Testis (tissue), 3 donors: ENCODE results near the gene RAX. TPM values are rescaled to one million over a fixed set of nuclear protein-coding genes. Genes with fewer than 3 reads are reported as not detected.

Source experiments
- DNase-seq: peaks from one replicate; pipeline ENCODE4 v3.0.0-alpha.2; 2019
- H3K27ac ChIP-seq, 2 donors: fragments of 200-600 bp; sonication (generic); one replicate each; pipeline ENCODE4 v1.5.1; 2019
- H3K27me3 ChIP-seq: fragments of 200-600 bp; sonication (generic); one replicate; pipeline ENCODE4 v1.5.1; 2019
- H3K36me3 ChIP-seq: fragments of 200-600 bp; sonication (generic); one replicate; pipeline ENCODE4 v1.5.1; 2017; ENCODE audit warnings: low read depth; ENCODE audit errors: missing control alignments
- H3K4me1 ChIP-seq: fragments of 200-600 bp; sonication (generic); one replicate; pipeline ENCODE4 v1.5.1; 2019
- H3K4me3 ChIP-seq, 2 donors: fragments of 200-600 bp; sonication (generic); one replicate each; pipeline ENCODE4 v1.5.1; 2017 to 2019
- H3K9me3 ChIP-seq: fragments of 200-600 bp; sonication (generic); one replicate; pipeline ENCODE4 v1.5.1; 2017
- POLR2A ChIP-seq: fragments of 450-650 bp; IDR thresholded peaks from one replicate; pipeline ENCODE4 v1.6.1; 2017; ENCODE audit warnings: antibody characterized with exemption, mild to moderate bottlenecking, moderate library complexity
- WGBS, 2 donors: methylation state at CpG; one replicate each; pipeline ENCODE4 v1.1.5; 2018; 5-methylcytosine and 5-hydroxymethylcytosine counted together
- intact Hi-C: fragments of 100-400 bp; cut with DNase I; formaldehyde crosslinking; loops from one replicate; pipeline ENCODE4 v1.15.1; 2023; ENCODE audit warnings: low total_unique reads
- polyA plus RNA-seq: library from polyadenylated mRNA; stranded (reverse); fragments of 350-450 nt; fragmentation: Illumina TruSeq; extraction: RNeasy Lipid Tissue Mini Kit (QIAGEN cat#74804); gene quantifications from one replicate; pipeline ENCODE4 v1.2.3, GENCODE V29; 2014; ENCODE audit warnings: low read depth, low replicate concordance; ENCODE audit not compliant: insufficient read depth
- total RNA-seq, 2 donors: library from RNA; depleted of rRNA; stranded (reverse); fragments of >200 nt; gene quantifications; one replicate each; pipeline ENCODE4 v1.2.3, GENCODE V29; 2016
- TF ChIP-seq, protein P1 (sequence below), 3 experiments: fragments of 450-650 bp in 2 of 3; fragments of 200-600 bp in 1 of 3; sonication (generic) in 1 of 3; IDR thresholded peaks; one replicate each; pipeline ENCODE4 v1.5.1; 2016 to 2019; ENCODE audit warnings: antibody characterized with exemption in 3 of 3, mild to moderate bottlenecking in 2 of 3, moderate library complexity in 1 of 3

Gene RAX
- total and polyA plus RNA-seq, 3 donors from 2014 or later, result not detected

DNA sequence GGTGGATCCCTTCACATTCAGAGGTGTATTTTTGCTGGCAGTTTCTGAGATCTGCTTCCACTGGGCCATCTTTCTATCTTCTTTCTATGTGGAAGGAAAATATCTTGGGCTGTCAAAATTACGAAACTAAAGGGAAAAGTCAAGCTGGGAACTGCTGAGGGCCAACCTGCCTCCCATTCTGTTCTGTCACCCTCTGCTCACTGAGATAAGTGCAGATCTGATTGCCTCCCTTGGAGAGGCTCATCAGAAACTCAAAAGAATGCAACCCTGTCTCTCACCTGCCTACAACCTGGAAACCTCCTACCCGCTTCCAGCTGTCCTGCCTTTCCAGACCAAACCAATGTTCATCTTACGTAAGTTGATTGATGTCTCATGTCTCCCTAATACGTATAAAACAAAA is 26.5 kb downstream of the RAX start:
- intact Hi-C loops, result no loop called here
- H3K4me1 ChIP-seq, result no peaks in the 10 kb centered on the region
- no peaks in the 10 kb centered on the region for H3K36me3 ChIP-seq
- no peaks in the 10 kb centered on the region for H3K27me3 ChIP-seq
- no peak for DNase-seq
- no peak overlapping the region for H3K4me3 ChIP-seq
- no peaks in the 10 kb centered on the region for H3K9me3 ChIP-seq
- H3K27ac ChIP-seq, result no peak overlapping the region
- TF ChIP-seq, protein P1, sequence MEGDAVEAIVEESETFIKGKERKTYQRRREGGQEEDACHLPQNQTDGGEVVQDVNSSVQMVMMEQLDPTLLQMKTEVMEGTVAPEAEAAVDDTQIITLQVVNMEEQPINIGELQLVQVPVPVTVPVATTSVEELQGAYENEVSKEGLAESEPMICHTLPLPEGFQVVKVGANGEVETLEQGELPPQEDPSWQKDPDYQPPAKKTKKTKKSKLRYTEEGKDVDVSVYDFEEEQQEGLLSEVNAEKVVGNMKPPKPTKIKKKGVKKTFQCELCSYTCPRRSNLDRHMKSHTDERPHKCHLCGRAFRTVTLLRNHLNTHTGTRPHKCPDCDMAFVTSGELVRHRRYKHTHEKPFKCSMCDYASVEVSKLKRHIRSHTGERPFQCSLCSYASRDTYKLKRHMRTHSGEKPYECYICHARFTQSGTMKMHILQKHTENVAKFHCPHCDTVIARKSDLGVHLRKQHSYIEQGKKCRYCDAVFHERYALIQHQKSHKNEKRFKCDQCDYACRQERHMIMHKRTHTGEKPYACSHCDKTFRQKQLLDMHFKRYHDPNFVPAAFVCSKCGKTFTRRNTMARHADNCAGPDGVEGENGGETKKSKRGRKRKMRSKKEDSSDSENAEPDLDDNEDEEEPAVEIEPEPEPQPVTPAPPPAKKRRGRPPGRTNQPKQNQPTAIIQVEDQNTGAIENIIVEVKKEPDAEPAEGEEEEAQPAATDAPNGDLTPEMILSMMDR (IDR thresholded peaks at IDR 0.05), result no peak
- no peak for TF ChIP-seq POLR2A
- WGBS, 2 donors, result 62 to 67% methylated on average over 4 of the region's 4 CpGs

DNA sequence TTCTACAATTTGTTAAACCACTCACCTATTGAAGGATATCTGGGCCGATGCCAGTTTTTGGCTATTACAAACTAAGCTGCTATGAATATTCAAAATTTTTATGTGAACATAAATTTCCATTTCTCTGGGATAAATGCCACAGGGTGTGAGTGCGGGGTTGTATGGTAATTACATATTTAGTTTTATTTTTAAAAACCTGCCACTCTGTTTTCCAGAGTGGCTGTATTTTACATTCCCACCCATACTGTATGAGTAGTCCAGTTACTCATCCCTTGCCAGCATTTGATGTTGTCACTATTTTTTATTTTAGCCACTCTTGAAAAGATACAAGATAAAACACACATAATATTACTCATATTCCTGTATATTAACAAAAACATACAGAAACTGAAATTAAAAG is 30.3 kb downstream of the RAX start:
- H3K4me1 ChIP-seq, result no peaks in the 10 kb centered on the region
- no peak for DNase-seq
- WGBS, 2 donors, result 96 to 100% methylated on average over 2 of the region's 2 CpGs
- no peak overlapping the region for H3K27ac ChIP-seq
- H3K9me3 ChIP-seq, result no peaks in the 10 kb centered on the region
- H3K36me3 ChIP-seq, result no peaks in the 10 kb centered on the region
- no peaks in the 10 kb centered on the region for H3K27me3 ChIP-seq
- intact Hi-C loops, result no loop called here
- H3K4me3 ChIP-seq, result no peak overlapping the region
- no peak for TF ChIP-seq POLR2A
- TF ChIP-seq, protein P1 (IDR thresholded peaks at IDR 0.05), result no peak

DNA sequence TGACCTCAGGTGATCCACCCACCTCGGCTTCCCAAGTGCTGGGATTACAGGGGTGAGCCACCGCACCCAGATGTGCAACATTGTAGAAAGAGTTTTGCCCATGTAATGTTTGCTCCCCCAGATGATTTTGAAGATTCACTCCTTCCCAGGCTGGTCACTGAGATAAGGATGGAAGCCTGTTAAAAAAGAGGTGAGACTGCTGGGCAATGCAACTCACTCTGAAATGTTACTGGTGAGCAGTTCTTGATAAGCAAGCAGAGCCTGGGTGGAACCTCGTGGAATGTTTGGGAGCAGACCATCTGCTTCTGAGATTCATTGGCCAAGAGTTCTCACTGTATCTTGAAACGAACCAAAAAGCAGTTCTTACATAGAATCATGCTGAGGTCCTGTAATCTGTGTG is 33.6 kb downstream of the RAX start:
- no peaks in the 10 kb centered on the region for H3K4me1 ChIP-seq
- no peaks in the 10 kb centered on the region for H3K27me3 ChIP-seq
- TF ChIP-seq, protein P1 (IDR thresholded peaks at IDR 0.05), result no peak
- no peak for TF ChIP-seq POLR2A
- 49 to 60% methylated on average over 4 of the region's 4 CpGs for WGBS, 2 donors
- DNase-seq, result no peak
- H3K9me3 ChIP-seq, result no peaks in the 10 kb centered on the region
- H3K36me3 ChIP-seq, result no peaks in the 10 kb centered on the region
- intact Hi-C loops, result no loop called here
- no peak overlapping the region for H3K4me3 ChIP-seq
- no peak overlapping the region for H3K27ac ChIP-seq

DNA sequence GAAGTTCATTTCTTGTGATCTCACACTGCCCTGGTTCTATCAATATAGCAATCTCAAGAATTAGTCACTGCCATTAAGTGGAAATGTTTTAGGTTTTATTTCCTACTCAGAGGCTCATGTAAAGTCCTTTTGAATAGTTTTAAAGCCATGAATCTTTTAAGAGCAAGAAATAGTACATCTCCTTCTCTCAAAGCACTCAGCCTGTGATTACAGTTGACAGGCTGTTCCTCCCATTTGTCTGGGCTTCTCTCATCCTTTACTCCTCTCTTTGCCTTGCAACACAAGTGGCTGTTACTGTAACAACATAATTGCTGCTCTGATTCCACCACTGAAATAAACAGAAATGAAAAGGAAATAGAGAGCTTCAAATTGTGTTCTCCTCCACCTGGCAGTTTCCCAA is 34.9 kb downstream of the RAX start:
- H3K27me3 ChIP-seq, result no peaks in the 10 kb centered on the region
- TF ChIP-seq POLR2A, result no peak
- TF ChIP-seq, protein P1 (IDR thresholded peaks at IDR 0.05), result no peak
- DNase-seq, result no peak

DNA sequence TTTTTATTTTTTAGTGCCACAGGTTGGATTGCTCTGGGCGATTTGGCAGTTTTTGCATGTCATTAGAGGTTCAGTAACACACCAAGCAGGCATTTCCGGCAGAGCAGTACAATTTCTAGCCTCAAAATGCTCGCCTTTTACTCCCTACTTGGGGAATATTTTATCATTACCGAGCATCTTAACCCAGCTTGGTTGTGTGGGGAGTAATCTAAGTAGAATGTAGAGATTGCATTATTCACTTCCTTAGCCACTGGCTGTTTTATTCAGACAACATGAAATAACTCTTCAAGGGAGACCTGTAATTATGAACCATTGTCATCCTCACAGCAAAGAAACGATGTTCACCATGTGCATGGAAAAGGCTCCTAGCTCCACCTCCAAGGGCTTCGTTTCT is 40.2 kb downstream of the RAX start:
- H3K4me3 ChIP-seq, result no peak overlapping the region
- H3K9me3 ChIP-seq, result no peaks in the 10 kb centered on the region
- intact Hi-C loops, result no loop called here
- H3K27ac ChIP-seq, result no peak overlapping the region
- 70 to 74% methylated on average over 6 of the region's 6 CpGs for WGBS, 2 donors
- no peak for DNase-seq
- H3K36me3 ChIP-seq, result no peaks in the 10 kb centered on the region
- H3K27me3 ChIP-seq, result no peaks in the 10 kb centered on the region
- TF ChIP-seq POLR2A, result no peak
- TF ChIP-seq, protein P1 (IDR thresholded peaks at IDR 0.05), result no peak
- no peaks in the 10 kb centered on the region for H3K4me1 ChIP-seq

More for the DNA sequence above, 34.9 kb downstream of the RAX start:
- no peaks in the 10 kb centered on the region for H3K9me3 ChIP-seq
- H3K36me3 ChIP-seq, result no peaks in the 10 kb centered on the region
- H3K4me1 ChIP-seq, result no peaks in the 10 kb centered on the region
- H3K4me3 ChIP-seq, result no peak overlapping the region
- no peak overlapping the region for H3K27ac ChIP-seq
- intact Hi-C loops, result no loop called here
